ENCODE measurements around the gene MINDY3.
"Not testable (repeated sequence)": the region's sequence is repeated elsewhere in the genome, so short reads cannot be mapped to it uniquely, and the experiment has no call there.

Gene MINDY3

DNA sequence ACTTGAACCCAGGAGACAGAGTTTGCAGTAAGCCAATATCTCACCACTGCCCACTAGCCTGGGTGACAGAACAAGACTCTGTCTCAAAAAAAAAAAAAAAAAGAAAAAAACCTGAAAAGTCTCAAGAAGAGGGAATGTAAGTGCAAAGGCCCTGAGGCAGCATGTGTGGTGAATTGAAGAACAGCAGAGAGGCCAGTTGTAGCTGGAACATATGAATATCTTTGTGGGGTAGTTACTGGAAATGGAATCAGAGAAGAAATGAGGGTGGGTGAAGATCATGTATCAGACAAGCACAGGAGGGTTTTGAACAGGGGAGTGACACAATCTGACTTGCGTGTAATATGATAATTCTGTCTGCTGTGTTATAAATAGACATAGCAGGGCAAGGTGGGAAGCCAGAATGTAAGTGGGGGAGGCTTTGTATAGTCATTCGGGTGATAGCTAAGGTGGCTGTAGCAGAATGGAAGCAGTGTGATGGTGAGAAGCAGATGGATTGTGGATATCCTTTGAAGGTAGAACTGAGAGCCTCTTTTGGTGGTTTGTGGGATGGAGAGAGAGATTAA lies 95.3 kb downstream of the MINDY3 start:
- no peak for FAIRE-seq

GRCh38 chr10:15763006-15763405 lies 97.3 kb downstream of the MINDY3 start:
- FAIRE-seq: no peak

DNA sequence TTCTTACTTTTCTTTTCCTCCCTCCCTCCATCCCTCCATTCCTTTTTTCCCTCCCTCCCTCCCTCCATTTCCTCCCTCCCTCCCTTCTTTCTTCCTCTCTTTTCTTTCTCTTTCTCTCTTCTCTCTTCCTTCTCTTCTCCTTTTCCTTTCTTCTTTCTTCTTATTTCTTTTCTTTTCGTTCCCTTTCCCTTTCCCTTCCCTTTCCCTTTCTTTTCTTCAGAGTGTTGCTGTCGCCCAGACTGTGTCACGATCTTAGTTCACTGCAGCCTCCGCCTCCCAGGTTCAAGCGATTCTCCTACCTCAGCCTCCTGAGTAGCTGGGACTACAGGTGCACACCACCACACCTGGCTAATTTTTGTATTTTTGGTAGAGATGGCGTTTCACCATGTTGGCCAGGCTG lies 98.1 kb downstream of the MINDY3 start:
- FAIRE-seq: not testable (repeated sequence)

- not testable (repeated sequence) for FAIRE-seq
These were observed 99.1 kb downstream of the MINDY3 start for GRCh38 chr10:15761224-15761623.

DNA sequence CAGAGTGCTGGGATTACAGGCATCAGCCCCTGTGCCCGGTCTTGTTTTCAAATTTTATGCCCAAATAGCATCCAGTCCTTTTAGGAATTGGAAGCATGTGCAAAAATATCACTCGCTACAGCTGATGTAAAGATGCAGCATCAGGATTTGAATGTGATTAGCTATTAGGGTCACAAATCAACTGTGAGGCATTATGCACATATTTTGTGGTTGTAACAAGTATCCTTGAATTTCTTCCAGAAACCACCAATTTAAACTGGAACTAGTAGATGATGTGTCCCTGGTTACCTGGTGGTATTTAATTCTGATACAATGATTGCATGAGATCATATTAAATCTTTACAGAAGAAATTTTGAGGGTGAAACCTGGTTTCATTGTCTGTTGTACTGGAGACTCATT lies 99.6 kb downstream of the MINDY3 start:
- no peak for FAIRE-seq

DNA sequence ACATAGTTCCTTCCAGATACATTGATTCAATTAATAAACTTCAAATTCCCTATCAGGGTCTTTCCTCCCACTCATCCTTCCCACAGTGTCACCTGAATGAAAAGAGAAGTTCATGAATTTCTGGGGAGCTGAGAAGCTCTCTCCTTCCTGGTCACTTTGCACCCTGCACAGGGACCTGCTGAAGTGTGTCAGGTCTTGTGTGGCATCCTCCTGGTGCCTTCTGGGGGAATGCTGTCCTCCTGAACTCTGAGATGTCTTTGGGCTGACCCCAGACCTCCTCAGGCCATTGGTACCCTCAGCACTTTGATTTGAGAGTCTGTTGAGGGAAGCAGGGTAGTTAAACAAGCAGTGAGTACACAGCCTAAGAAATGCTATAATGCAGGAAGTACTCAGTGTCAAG lies 101.0 kb downstream of the MINDY3 start:
- no peak for FAIRE-seq

GRCh38 chr10:15758618-15759017 lies 101.7 kb downstream of the MINDY3 start:
- no peak for FAIRE-seq

- FAIRE-seq: no peak
These were observed 105.4 kb downstream of the MINDY3 start for GRCh38 chr10:15754937-15755336.

- FAIRE-seq: no peak
These were observed 109.3 kb downstream of the MINDY3 start for GRCh38 chr10:15751046-15751445.

DNA sequence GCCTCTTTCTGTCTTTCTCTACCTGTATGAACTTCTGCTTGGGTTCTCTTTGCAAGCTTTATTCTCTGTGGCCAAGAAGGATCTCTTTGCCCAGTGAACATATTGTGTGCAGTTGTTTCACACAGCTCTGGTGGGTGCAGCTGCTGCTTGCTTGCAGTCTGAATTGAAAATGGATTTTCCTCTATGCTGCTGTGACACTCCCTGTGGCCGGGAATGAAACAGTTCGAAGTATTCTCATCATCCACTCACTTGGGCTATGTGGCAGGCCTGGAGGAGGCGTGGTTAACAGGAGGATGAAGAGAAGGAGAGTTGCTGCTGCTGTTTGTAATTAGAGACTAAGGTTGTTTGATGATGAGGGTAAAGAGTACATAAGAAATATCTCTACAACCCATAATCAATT lies 112.2 kb downstream of the MINDY3 start:
- no peak for FAIRE-seq

DNA sequence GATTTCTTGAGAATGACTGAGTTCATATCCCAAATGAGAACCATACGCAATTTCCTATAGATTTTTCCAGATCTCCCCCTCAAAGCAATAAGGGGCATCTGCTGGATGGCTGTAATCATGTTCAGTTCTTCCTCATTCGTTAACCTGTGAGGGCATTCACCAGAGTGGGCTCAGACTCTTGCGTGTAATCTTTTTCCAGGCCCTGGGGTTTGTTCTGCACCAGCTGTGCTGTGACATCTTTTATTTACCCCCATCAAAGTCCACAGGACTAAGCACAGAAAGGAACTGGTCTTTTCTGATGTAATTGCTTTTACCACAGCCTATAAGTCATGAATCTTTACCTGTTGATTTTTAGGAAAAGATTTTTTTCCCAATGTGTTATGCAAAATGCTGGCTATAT lies 112.7 kb downstream of the MINDY3 start:
- FAIRE-seq: no peak

DNA sequence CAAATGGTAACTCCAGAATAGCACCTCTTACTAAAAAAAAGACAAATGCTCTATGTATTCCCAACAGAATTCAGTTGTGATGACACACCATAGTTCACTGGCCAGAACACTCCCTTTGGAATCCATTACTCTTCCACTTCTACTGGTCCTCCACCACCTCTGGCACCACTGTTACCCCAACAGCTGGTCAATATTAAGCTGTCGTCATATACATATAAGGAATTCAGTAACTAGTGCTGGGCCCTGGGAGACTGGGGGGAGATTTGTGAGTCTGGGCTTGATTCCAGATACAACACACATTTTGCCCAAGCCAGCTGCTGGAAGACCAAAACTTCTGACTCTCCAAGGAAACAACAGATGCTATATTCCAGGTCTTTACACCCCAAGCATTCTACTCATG lies 114.6 kb downstream of the MINDY3 start:
- no peak for FAIRE-seq

- no peak for FAIRE-seq
These were observed 116.0 kb downstream of the MINDY3 start for GRCh38 chr10:15744217-15744865.

GRCh38 chr10:15743443-15743842 lies 116.9 kb downstream of the MINDY3 start:
- FAIRE-seq: no peak

DNA sequence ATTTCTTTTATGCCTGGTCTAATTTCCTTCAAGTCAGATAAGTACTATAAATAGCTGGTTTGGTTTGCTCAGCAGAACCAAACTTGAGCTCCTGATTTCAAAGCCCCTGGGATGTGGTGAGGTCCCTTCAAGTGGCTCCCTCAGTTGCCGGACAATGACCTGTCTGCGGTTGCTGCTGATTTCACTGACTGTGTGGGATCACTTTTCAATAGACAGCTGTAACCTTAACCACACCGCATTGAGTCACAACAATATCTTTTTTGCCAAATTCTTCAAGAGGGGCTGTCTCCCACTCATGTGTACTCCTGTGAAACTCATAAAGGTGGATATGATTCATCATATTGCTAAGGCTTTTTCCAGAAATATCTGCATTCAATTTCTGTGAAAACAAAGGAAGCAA lies 117.5 kb downstream of the MINDY3 start:
- no peak for FAIRE-seq

- no peak for FAIRE-seq
These were observed 118.2 kb downstream of the MINDY3 start for GRCh38 chr10:15742102-15742501.

GRCh38 chr10:15741581-15741980 lies 118.7 kb downstream of the MINDY3 start:
- FAIRE-seq: no peak

GRCh38 chr10:15740261-15740660 lies 120.0 kb downstream of the MINDY3 start:
- FAIRE-seq: no peak

GRCh38 chr10:15739254-15739970 lies 120.9 kb downstream of the MINDY3 start:
- FAIRE-seq: no peak

GRCh38 chr10:15738270-15738925 lies 121.9 kb downstream of the MINDY3 start:
- no peak for FAIRE-seq

DNA sequence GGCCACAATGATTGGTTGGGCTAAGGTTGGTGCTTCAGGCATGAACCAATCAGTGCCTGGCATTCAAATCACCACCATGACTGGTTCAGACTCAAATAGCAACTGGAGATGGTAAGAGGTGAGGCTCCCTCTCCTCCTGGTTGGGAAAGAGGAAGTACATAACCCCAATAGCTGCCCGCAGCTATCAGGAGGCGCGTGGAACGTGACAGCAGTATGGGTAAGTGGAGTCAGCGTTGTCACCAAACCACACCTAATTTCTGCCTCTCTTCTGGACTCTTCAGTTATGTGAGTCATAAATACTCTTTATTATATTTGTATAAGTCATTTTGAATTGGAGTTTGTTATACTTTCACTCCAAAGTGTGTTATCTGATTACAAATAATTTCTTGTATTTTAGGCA lies 122.7 kb downstream of the MINDY3 start:
- no peak for FAIRE-seq

- FAIRE-seq: no peak
These were observed 124.5 kb downstream of the MINDY3 start for GRCh38 chr10:15735763-15736162.

- peak; percentile 61 for FAIRE-seq
These were observed 130.0 kb downstream of the MINDY3 start for GRCh38 chr10:15730341-15730740.

GRCh38 chr10:15729890-15730289 lies 130.4 kb downstream of the MINDY3 start:
- no peak for FAIRE-seq
